NOMO-1 treated with DMSO at 0.1 percent for 48 hours (cell line): ENCODE results near the gene SLC35E4.

ENCODE experiments used
- DNase-seq: peaks from one replicate; lab custom pipeline; 2025; ENCODE audit not compliant: unreplicated experiment; lab: John Stamatoyannopoulos, UW

The SLC35E4 gene

DNA sequence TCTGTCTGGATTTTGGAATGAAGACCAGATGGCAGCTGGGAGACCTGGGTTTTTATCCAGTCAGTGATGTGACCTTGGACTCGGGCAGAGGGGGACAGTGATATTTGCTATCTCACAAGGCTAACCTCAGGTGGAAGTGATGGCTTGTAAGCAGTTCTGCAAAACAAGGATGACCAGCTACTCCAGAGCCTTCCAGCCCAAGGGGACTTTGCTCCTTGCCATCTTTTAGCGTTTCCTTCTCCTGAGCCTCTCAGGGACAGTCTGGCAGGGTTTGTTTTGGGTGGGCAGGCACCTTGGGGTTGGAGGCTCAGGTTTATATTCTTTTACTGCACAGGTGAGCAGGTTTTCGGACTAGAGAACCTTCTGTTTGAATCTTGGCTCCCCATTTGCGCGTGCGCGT, 49.6 kb downstream of the SLC35E4 start:
- DNase-seq, result no peak

DNA sequence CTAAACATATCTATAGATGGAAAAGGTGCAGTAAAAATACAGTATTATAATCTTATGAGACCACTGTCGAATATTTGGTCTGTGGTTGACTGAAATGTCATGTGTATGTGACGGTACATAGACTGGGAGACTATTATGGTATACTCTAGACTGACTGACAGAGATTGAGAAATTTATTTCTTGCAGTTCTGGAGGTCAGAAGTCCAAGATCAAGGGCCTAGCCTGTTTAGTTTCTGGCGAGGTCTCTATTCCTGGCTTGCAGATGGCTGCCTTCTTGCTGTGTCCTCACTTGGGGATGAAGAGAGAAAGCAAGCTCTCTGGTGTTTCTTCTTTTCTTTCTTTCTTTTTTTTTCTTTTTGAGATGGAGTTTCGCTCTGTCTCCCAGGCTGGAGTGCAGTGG, 51.8 kb downstream of the SLC35E4 start:
- no peak for DNase-seq

DNA sequence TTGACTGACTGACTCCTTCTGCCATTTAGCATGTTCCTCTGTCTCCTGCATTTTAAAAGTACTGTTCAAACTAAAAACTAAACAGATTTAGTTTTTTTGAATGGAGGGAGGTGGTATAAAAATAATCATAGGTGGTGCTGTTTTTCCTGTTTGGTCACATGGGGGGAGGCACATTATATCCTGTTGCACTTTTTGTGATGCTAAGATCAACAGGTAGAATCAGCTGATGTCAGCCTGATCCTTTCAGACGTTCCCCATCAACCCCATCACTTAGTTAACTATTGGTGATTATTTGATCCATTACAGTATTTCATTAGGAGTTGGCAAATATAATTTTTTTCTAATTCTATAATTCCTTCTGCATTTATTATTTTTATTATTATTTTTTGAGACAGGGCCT, 54.0 kb downstream of the SLC35E4 start:
- DNase-seq, result no peak

DNA sequence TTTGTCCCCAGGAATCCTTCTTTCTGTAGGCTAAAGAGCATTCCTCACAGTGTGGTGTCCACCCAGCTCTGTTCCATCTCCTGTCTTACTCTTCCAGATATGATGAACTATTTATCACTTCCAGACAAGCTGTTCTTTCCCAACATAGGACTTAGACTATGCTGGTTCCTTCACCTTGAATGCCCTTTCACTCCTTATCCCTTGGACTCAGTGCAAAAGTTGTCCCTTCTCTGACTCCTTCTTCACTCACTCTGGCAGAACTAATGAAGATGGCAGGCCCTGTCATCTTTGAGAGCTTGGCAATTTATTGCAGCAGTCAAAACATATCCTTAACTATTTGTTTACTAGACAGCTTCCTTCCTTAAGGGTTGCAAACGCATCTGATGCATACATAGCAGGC, 55.6 kb downstream of the SLC35E4 start:
- DNase-seq, result no peak

DNA sequence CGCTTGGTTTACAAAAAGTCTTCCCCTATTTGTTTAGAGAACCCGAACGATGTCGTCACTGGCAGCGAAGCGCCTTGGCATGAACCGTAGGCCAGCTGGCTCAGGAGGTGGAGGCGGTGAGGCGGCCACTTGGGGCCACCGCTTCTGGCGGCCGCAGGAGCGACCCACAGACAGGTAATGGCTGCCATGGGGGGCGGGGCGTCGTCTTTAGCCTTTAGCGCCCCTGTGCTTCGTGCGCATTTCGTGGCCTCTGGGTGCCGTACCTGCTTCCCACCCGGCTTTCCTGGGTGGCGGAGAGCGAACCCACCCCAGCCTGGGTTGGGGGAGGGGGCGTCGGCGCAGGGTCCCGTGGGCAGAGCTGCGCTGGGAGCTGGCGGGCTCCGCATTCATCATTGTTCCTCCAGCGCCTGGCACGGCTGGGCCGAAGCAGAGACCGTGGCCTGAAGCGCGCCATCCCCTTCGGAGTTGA, 58.6 kb downstream of the SLC35E4 start:
- peak; percentile 53 for DNase-seq

DNA sequence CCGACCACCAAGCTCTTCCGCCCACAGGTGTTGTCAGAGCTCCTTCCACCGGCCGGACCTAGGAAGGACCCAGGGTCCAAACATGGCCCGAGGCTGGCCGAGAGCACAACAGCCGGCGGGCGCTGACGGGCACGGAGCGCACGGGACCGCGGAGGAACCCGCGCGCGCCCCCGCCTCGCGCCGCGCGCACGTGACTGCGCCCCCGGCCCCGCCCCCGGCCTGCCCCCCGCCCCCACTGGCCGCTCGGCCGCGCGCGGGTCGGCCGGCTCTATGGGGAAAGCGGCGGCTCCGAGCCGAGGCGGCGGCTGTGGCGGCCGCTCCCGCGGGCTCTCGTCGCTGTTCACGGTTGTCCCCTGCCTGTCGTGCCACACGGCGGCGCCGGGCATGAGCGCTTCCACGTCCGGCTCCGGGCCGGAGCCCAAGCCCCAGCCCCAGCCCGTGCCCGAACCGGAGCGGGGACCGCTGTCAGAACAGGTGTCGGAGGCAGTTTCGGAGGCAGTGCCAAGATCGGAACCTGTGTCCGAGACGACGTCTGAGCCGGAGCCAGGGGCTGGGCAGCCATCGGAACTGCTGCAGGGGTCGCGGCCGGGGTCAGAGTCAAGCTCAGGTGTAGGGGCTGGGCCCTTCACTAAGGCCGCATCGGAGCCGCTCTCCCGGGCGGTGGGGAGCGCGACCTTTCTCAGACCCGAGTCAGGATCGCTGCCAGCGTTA, 59.2 kb downstream of the SLC35E4 start, which contains the start of gene OSBP2:
Gene OSBP2, plus strand, starts transcription at position 235 of the 711 bp plus-strand sequence. Its CDS starts 36 bp downstream, at position 271.
- DNase-seq, result no peak

DNA sequence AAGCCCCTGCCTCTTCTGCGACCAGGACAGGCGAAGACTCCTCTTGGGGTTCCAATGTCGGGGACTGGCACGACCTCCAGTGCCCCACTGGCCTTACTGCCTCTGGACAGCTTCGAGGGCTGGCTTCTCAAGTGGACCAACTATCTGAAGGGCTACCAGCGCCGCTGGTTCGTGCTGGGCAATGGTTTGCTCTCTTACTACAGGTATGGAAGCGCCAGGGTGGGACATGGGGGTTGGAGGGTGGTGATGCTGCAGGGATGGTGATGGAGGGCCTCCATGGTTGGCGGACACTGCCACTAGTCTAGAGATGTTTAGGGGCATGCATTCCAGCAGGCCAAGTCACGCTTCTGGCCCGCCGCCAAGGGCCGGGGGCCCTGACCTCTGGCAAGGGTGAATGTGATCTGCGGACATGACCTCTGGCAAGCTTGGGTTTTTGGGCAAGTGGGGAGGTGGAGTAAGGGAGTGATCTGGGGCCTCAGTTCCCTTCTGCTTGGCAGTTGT, 59.8 kb downstream of the SLC35E4 start:
- DNase-seq, result no peak

DNA sequence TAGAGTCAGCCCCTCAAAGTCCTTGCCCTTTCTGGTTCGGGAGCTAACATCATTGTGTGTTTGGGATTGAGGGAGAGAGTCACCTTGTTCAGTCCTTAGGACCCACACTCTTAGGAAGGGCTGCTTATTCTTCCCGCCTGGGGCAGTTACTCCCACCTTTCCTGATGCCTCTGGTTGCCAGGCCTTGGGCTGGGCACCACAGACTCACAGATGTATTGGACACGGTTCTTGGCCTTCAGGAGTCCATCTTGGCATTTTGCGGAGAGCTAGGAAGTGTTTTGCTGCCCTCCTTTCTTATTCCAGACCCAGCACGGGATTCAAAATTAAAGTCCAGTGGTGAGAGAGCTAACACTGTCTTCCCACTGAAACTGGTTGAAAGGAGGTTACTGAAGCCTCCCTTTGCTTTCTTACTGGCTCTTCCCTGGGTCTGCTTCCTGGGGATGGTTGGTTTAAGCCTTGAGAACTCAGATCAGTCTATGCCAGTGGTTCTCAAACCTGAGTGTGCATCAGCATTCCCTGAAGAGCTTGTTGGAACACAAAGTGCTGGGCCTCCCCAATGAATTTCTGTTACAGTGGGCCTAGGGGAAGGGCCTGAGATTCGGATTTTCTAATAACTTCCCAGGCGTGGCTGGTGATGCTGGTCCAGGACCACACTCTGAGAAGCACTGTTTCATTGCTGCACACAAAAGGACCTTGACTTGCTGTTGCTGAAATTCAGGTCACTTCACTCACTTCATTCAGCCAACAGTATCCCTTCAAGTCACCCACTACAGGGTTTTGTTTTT, 60.5 kb downstream of the SLC35E4 start:
- no peak for DNase-seq
